ENCODE measurements around the gene LRRC8B.

LRRC8B gene

GRCh38 chr1:89643577-89643976 is 118.9 kb downstream of the LRRC8B start:
- ATAC-seq = no peak
- no peak for TF ChIP-seq TSHZ2 (CRISPR knock-in tag; IDR thresholded peaks at IDR 0.05)
- no peak for TF ChIP-seq ZNF70 (CRISPR knock-in tag; IDR thresholded peaks at IDR 0.05)
- TF ChIP-seq ISL1 (CRISPR knock-in tag; IDR thresholded peaks at IDR 0.05) = no peak
- TF ChIP-seq RARB (CRISPR knock-in tag; IDR thresholded peaks at IDR 0.05) = no peak
- TF ChIP-seq ARNTL (CRISPR knock-in tag; IDR thresholded peaks at IDR 0.05; ENCODE audit: borderline replicate concordance, low read depth) = no peak
- TF ChIP-seq PATZ1 (CRISPR knock-in tag; IDR thresholded peaks at IDR 0.05; ENCODE audit: borderline replicate concordance) = no peak
- no peak for TF ChIP-seq CSRNP3 (CRISPR knock-in tag; IDR thresholded peaks at IDR 0.05)
- TF ChIP-seq TOX (CRISPR knock-in tag; IDR thresholded peaks at IDR 0.05; ENCODE audit: borderline replicate concordance) = no peak
- no peak for TF ChIP-seq POU6F1 (CRISPR knock-in tag; IDR thresholded peaks at IDR 0.05; ENCODE audit: borderline replicate concordance, low read depth)
- TF ChIP-seq CREB5 (CRISPR knock-in tag; IDR thresholded peaks at IDR 0.05; ENCODE audit: low read depth) = no peak
- TF ChIP-seq PPARA (CRISPR knock-in tag; IDR thresholded peaks at IDR 0.05; ENCODE audit: borderline replicate concordance) = no peak
- no peak for TF ChIP-seq ZNF565 (CRISPR knock-in tag; conservative IDR thresholded peaks at IDR 0.05; ENCODE audit: low read depth)
- TF ChIP-seq OSR1 (CRISPR knock-in tag; IDR thresholded peaks at IDR 0.05) = no peak
- TF ChIP-seq ESRRG (CRISPR knock-in tag; IDR thresholded peaks at IDR 0.05) = no peak
- TF ChIP-seq ZFP30 (CRISPR knock-in tag; IDR thresholded peaks at IDR 0.05) = no peak

GRCh38 chr1:89644119-89644814 is 119.6 kb downstream of the LRRC8B start:
- no peak for ATAC-seq
- TF ChIP-seq PATZ1 (CRISPR knock-in tag; IDR thresholded peaks at IDR 0.05; ENCODE audit: borderline replicate concordance) (no peak), ZFP30 (CRISPR knock-in tag; IDR thresholded peaks at IDR 0.05) (no peak)

- no peak for ATAC-seq
- no peak for TF ChIP-seq PATZ1 (CRISPR knock-in tag; IDR thresholded peaks at IDR 0.05; ENCODE audit: borderline replicate concordance)
- no peak for TF ChIP-seq ZFP3 (CRISPR knock-in tag; IDR thresholded peaks at IDR 0.05)
- TF ChIP-seq RARB (CRISPR knock-in tag; IDR thresholded peaks at IDR 0.05) = no peak
- no peak for TF ChIP-seq SNAI2 (CRISPR knock-in tag; IDR thresholded peaks at IDR 0.05)
- TF ChIP-seq ZNF8 (CRISPR knock-in tag; IDR thresholded peaks at IDR 0.05) = no peak
- no peak for TF ChIP-seq ZNF70 (CRISPR knock-in tag; IDR thresholded peaks at IDR 0.05)
- no peak for TF ChIP-seq BACH2 (CRISPR knock-in tag; IDR thresholded peaks at IDR 0.05; ENCODE audit: borderline replicate concordance)
- no peak for TF ChIP-seq CSDC2 (CRISPR knock-in tag; IDR thresholded peaks at IDR 0.05)
- TF ChIP-seq ZFP30 (CRISPR knock-in tag; IDR thresholded peaks at IDR 0.05) = no peak
- no peak for TF ChIP-seq ESRRG (CRISPR knock-in tag; IDR thresholded peaks at IDR 0.05)
- TF ChIP-seq ISL1 (CRISPR knock-in tag; IDR thresholded peaks at IDR 0.05) = no peak
- TF ChIP-seq ZC3H10 (CRISPR knock-in tag; IDR thresholded peaks at IDR 0.05) = no peak
- TF ChIP-seq POU6F1 (CRISPR knock-in tag; IDR thresholded peaks at IDR 0.05; ENCODE audit: borderline replicate concordance, low read depth) = no peak
- no peak for TF ChIP-seq ARNTL (CRISPR knock-in tag; IDR thresholded peaks at IDR 0.05; ENCODE audit: borderline replicate concordance, low read depth)
- no peak for TF ChIP-seq TCF4 (CRISPR knock-in tag; IDR thresholded peaks at IDR 0.05; ENCODE audit: borderline replicate concordance)
Observed at GRCh38 chr1:89646259-89646658, 121.6 kb downstream of the LRRC8B start.

All from SK-N-SH treated with all-trans-retinoic acid at 6 μM for 48 hours (cell line).